Measurements from ENCODE around the gene IMP3. TPM values are rescaled to one million over a fixed set of nuclear protein-coding genes. Genes with fewer than 3 reads are reported as not detected.

IMP3 gene
- total RNA-seq, 4 donors from 2014 or later: 37.2 to 131 (median 108) TPM

- in situ Hi-C loops (cut with MboI; ENCODE audit: low pct_ligation_motif_present in 1 of 4, low pct_unique_long_range_greater_than_20kb in 1 of 4, low sequenced_read_pairs in 3 of 4) (loop anchor here in 3 of 4 donors (25.0 kb wide), 1 partner anchor 285 kb away; the partner anchor contains the start of gene MAN2C1 (in 3 of the 3)), intact Hi-C loops (cut with DNase I; ENCODE audit: low total_unique reads) (no loop called here)
- Histone ChIP-seq H3K4me3 (peak within 1 kb of the TSS; percentile 66 to 90 (median 80)), H3K36me3 (no peaks in the 10 kb centered on the region), H3K27ac (peak within 1 kb of the TSS; percentile 93 to 96 (median 94)), H3K9me3 (no peaks in the 10 kb centered on the region), H3K27me3 (no peaks in the 10 kb centered on the region), H3K4me1 (peaks cover 44 to 55% (median 49%) of the 10 kb centered on the region in 4 donors)
- TF ChIP-seq CTCF (IDR thresholded peaks at IDR 0.05) (peak; percentile 40 to 73 (median 56)), EP300 (IDR thresholded peaks at IDR 0.05; ENCODE audit: low read depth) (no peak), POLR2AphosphoS5 (IDR thresholded peaks at IDR 0.05) (peak; percentile 72 to 94 (median 92)), POLR2A (IDR thresholded peaks at IDR 0.05) (peak; percentile 90)
- peak; percentile 84 for DNase-seq
- 0% methylated on average over 45 of the region's 76 CpGs; no CpG with 5 or more reads in 1 of the 2 donors for WGBS, 2 donors (ENCODE audit: low coverage in 1 of 2)
Observed at GRCh38 chr15:75647370-75648155, 7.5 kb upstream of the IMP3 start, which contains the start of gene SNX33. Gene SNX33 (plus strand): TSS chr15:75647912. CDS start chr15:75649103, 1,191 bp downstream.

GRCh38 chr15:75646944-75647364, 6.9 kb upstream of the IMP3 start:
- H3K4me1 ChIP-seq: peaks cover 38 to 48% (median 43%) of the 10 kb centered on the region in 4 donors
- 5% methylated on average over 16 of the region's 26 CpGs; no CpG with 5 or more reads in 1 of the 2 donors for WGBS, 2 donors (ENCODE audit: low coverage in 1 of 2)
- DNase-seq: peak; percentile 41
- peak overlapping the region; percentile 66 to 90 (median 80) for H3K4me3 ChIP-seq
- H3K27ac ChIP-seq: peak overlapping the region; percentile 93 to 96 (median 94)
- H3K9me3 ChIP-seq: no peaks in the 10 kb centered on the region
- H3K36me3 ChIP-seq: no peaks in the 10 kb centered on the region
- no peaks in the 10 kb centered on the region for H3K27me3 ChIP-seq
- intact Hi-C loops (cut with DNase I; ENCODE audit: low total_unique reads) (no loop called here), in situ Hi-C loops (cut with MboI; ENCODE audit: low pct_ligation_motif_present in 1 of 4, low pct_unique_long_range_greater_than_20kb in 1 of 4, low sequenced_read_pairs in 3 of 4) (loop anchor here in 3 of 4 donors (25.0 kb wide), 1 partner anchor 285 kb away; the partner anchor contains the start of gene MAN2C1 (in 3 of the 3))
- TF ChIP-seq POLR2A (IDR thresholded peaks at IDR 0.05) (no peak), POLR2AphosphoS5 (IDR thresholded peaks at IDR 0.05) (peak in 2 of 3 donors; percentile 39 to 66), CTCF (IDR thresholded peaks at IDR 0.05) (no peak)

GRCh38 chr15:75646112-75646943, 6.3 kb upstream of the IMP3 start:
- intact Hi-C loops (cut with DNase I; ENCODE audit: low total_unique reads) (no loop called here), in situ Hi-C loops (cut with MboI; ENCODE audit: low pct_ligation_motif_present in 1 of 4, low pct_unique_long_range_greater_than_20kb in 1 of 4, low sequenced_read_pairs in 3 of 4) (loop anchor here in 3 of 4 donors (25.0 kb wide), 1 partner anchor 284 kb away; the partner anchor contains the start of gene MAN2C1 (in 3 of the 3))
- no peaks in the 10 kb centered on the region for H3K9me3 ChIP-seq
- TF ChIP-seq CTCF (IDR thresholded peaks at IDR 0.05) (no peak), POLR2A (IDR thresholded peaks at IDR 0.05) (no peak), EP300 (IDR thresholded peaks at IDR 0.05; ENCODE audit: low read depth) (no peak), POLR2AphosphoS5 (IDR thresholded peaks at IDR 0.05) (no peak)
- H3K36me3 ChIP-seq: no peaks in the 10 kb centered on the region
- peak overlapping the region; percentile 93 to 96 (median 94) for H3K27ac ChIP-seq
- WGBS, 2 donors (ENCODE audit: low coverage in 1 of 2): 49% methylated on average over 5 of the region's 5 CpGs; no CpG with 5 or more reads in 1 of the 2 donors
- H3K27me3 ChIP-seq: no peaks in the 10 kb centered on the region
- no peak for DNase-seq
- H3K4me3 ChIP-seq: peak overlapping the region; percentile 66 to 90 (median 80)
- H3K4me1 ChIP-seq: peaks cover 32 to 44% (median 37%) of the 10 kb centered on the region in 4 donors

Measured in transverse colon (tissue), 4 donors.